Sigmoid colon (tissue), 7 donors: ENCODE data around the gene TDRD3. TPM values are rescaled to one million over a fixed set of nuclear protein-coding genes. Genes with fewer than 3 reads are reported as not detected.

Experiments
- DNase-seq: peaks from one replicate; pipeline ENCODE4 v3.0.0-alpha.2; 2019
- H3K27ac ChIP-seq, 4 donors: fragments of 200-600 bp; sonication (generic); one replicate each; pipeline ENCODE4 v1.5.1; 2016 to 2019; ENCODE audit warnings: mild to moderate bottlenecking in 1 of 4
- H3K27me3 ChIP-seq, 3 donors: fragments of 200-600 bp; sonication (generic); one replicate each; pipeline ENCODE4 v1.5.1; 2019; ENCODE audit warnings: mild to moderate bottlenecking in 1 of 3
- H3K36me3 ChIP-seq, 4 donors: fragments of 200-600 bp; sonication (generic); one replicate each; pipeline ENCODE4 v1.5.1; 2016 to 2019
- H3K4me1 ChIP-seq, 4 donors: fragments of 200-600 bp; sonication (generic); one replicate each; pipeline ENCODE4 v1.5.1; 2017 to 2019
- H3K4me3 ChIP-seq, 4 donors: fragments of 200-600 bp; sonication (generic); one replicate each; pipeline ENCODE4 v1.5.1; 2017 to 2019; ENCODE audit warnings: mild to moderate bottlenecking in 2 of 4, moderate library complexity in 1 of 4
- H3K9me3 ChIP-seq, 4 donors: fragments of 200-600 bp in 3 of 4; sonication (generic) in 3 of 4; one replicate each; pipeline versions ENCODE4 v1.5.1 to v1.6.1; 2013 to 2019
- CTCF ChIP-seq, 4 experiments: fragments of 450-650 bp in 3 of 4; fragments of 200-600 bp in 1 of 4; IDR thresholded peaks; one replicate each; pipeline ENCODE4 v1.5.1; 2016 to 2019; ENCODE audit warnings: antibody characterized with exemption in 4 of 4, mild to moderate bottlenecking in 3 of 4, moderate library complexity in 2 of 4
- EP300 ChIP-seq, 4 donors: sonication (generic); formaldehyde crosslinking; IDR thresholded peaks; one replicate each; pipeline ENCODE4 v1.6.1; 2017; ENCODE audit warnings: antibody characterized with exemption in 4 of 4
- POLR2A ChIP-seq, 2 donors: fragments of 450-650 bp; IDR thresholded peaks; one replicate each; pipeline ENCODE4 v1.6.1; 2016; ENCODE audit warnings: antibody characterized with exemption in 2 of 2, mild to moderate bottlenecking in 2 of 2, moderate library complexity in 2 of 2
- POLR2AphosphoS5 ChIP-seq, 4 donors: sonication (generic); formaldehyde crosslinking; IDR thresholded peaks; one replicate each; pipeline ENCODE4 v1.6.1; 2017; ENCODE audit warnings: antibody characterized with exemption in 4 of 4
- WGBS, 2 donors: extraction: QIAGEN DNeasy Blood & Tissue Kit; methylation state at CpG; one replicate each; pipeline ENCODE4 v1.1.7; 2013; 5-methylcytosine and 5-hydroxymethylcytosine counted together
- intact Hi-C: fragments of 100-400 bp; cut with DNase I; formaldehyde crosslinking; loops from one replicate; pipeline ENCODE4 v1.15.1; 2023
- polyA plus RNA-seq, 3 donors: library from polyadenylated mRNA; stranded (reverse); fragments of 200-250 nt; gene quantifications; one replicate each; pipeline ENCODE4 v1.2.3, GENCODE V29; 2013
- total RNA-seq, 4 donors: library from RNA; depleted of rRNA; stranded (reverse); fragments of >200 nt; gene quantifications; one replicate each; pipeline ENCODE4 v1.1.0, GENCODE V29; 2016
- donor health status: healthy with polysubstance abuse.
- donor health status: Bipolar disorder and iron deficiency.
- donor health status: healthy.

The TDRD3 gene
- total and polyA plus RNA-seq, 7 donors: 9.3 to 43.5 (median 27.4) TPM

GRCh38 chr13:60562096-60562780 is 165.2 kb downstream of the TDRD3 start:
- 97 to 98% methylated on average over 5 of the region's 5 CpGs for WGBS, 2 donors
- H3K27ac ChIP-seq: no peak overlapping the region
- H3K36me3 ChIP-seq: peaks cover 0 to 3% (median 0%) of the 10 kb centered on the region in 4 donors
- H3K4me3 ChIP-seq: no peak overlapping the region
- TF ChIP-seq EP300 (IDR thresholded peaks at IDR 0.05) (no peak), POLR2A (IDR thresholded peaks at IDR 0.05) (no peak), CTCF (IDR thresholded peaks at IDR 0.05) (no peak), POLR2AphosphoS5 (IDR thresholded peaks at IDR 0.05) (no peak)
- DNase-seq: no peak
- H3K27me3 ChIP-seq: no peaks in the 10 kb centered on the region
- H3K9me3 ChIP-seq: no peaks in the 10 kb centered on the region
- H3K4me1 ChIP-seq: no peaks in the 10 kb centered on the region
- intact Hi-C loops: no loop called here

GRCh38 chr13:60571571-60571970 is 174.6 kb downstream of the TDRD3 start:
- Histone ChIP-seq H3K9me3 (no peaks in the 10 kb centered on the region), H3K36me3 (peaks cover 0 to 43% (median 10%) of the 10 kb centered on the region in 4 donors), H3K4me3 (no peak overlapping the region), H3K4me1 (no peaks in the 10 kb centered on the region), H3K27ac (no peak overlapping the region), H3K27me3 (no peaks in the 10 kb centered on the region)
- no peak for TF ChIP-seq POLR2A (IDR thresholded peaks at IDR 0.05)
- no peak for TF ChIP-seq POLR2AphosphoS5 (IDR thresholded peaks at IDR 0.05)
- no peak for TF ChIP-seq CTCF (IDR thresholded peaks at IDR 0.05)
- no peak for TF ChIP-seq EP300 (IDR thresholded peaks at IDR 0.05)
- DNase-seq: no peak
- intact Hi-C loops: no loop called here

- no peak overlapping the region for H3K27ac ChIP-seq
- H3K9me3 ChIP-seq: no peaks in the 10 kb centered on the region
- intact Hi-C loops: no loop called here
- TF ChIP-seq POLR2A (IDR thresholded peaks at IDR 0.05) (no peak), CTCF (IDR thresholded peaks at IDR 0.05) (no peak), EP300 (IDR thresholded peaks at IDR 0.05) (no peak), POLR2AphosphoS5 (IDR thresholded peaks at IDR 0.05) (no peak)
- peaks cover 0 to 40% (median 10%) of the 10 kb centered on the region in 4 donors for H3K36me3 ChIP-seq
- no peaks in the 10 kb centered on the region for H3K27me3 ChIP-seq
- DNase-seq: no peak
- whole genome bisulfite sequencing, 2 donors: 51 to 65% methylated on average over 5 of the region's 5 CpGs
- no peak overlapping the region for H3K4me3 ChIP-seq
- no peaks in the 10 kb centered on the region for H3K4me1 ChIP-seq
These were observed 175.2 kb downstream of the TDRD3 start for GRCh38 chr13:60572003-60572798.

GRCh38 chr13:60572855-60573254 is 175.8 kb downstream of the TDRD3 start:
- DNase-seq: no peak
- TF ChIP-seq CTCF (IDR thresholded peaks at IDR 0.05) (no peak), POLR2A (IDR thresholded peaks at IDR 0.05) (no peak)

More at GRCh38 chr13:60572855-60573254, 175.8 kb downstream of the TDRD3 start:
- Histone ChIP-seq H3K27ac (no peak overlapping the region), H3K4me3 (no peak overlapping the region), H3K9me3 (no peaks in the 10 kb centered on the region), H3K27me3 (no peaks in the 10 kb centered on the region), H3K4me1 (no peaks in the 10 kb centered on the region), H3K36me3 (peaks cover 0 to 33% (median 10%) of the 10 kb centered on the region in 4 donors)
- intact Hi-C loops: no loop called here
- 90 to 95% methylated on average over 8 of the region's 8 CpGs for WGBS, 2 donors
